GM12875 (cell line): ENCODE measurements around the gene AUP1.
A peak's percentile ranks its signal among the peaks of the same experiment; 100 is the strongest.

Source experiments
- H3K4me3 ChIP-seq: one replicate; pipeline ENCODE4 v1.5.1; 2011; ENCODE audit warnings: low read depth, low read length, control low read depth
- TF ChIP-seq, protein P1 (sequence below): IDR thresholded peaks from 2 replicates; pipeline ENCODE4 v1.5.1; 2011; ENCODE audit warnings: low read depth, mild to moderate bottlenecking, control low read depth, inconsistent platforms, low read length, moderate library complexity, borderline replicate concordance; ENCODE audit not compliant: insufficient read depth

The AUP1 gene

DNA sequence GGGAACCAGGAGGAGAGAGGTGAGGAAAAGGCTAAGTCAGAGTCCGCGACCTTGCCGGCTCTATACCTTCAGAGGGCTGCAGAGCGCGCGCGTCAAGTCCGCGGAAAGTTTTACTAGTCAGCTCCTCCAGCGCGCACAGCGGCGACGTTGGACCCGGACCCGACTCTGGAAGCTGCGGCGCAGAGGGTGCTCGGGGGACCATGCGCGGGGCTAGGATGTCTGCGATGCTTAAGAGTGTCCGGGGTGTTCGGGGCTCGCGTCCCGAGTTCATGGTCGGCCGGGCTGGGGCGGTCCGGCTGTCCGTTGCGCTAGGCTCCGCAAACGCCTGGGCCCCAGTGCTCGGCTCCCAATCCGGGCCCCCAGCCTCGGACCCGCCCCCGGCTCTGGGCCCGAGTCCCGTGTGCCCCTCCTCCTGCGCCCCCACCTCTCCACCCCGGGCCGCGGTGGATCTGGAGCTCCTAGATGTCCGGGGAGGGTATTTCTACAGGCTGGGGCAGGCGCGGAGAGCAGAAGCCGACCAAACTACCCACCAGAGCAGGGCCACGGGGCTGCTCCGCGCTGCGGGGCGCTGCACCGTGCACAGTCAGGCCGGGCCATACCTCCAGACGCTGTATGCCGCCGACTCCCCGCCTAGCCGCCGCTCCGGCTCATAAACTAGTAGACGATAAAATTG lies 30.1 kb downstream of the AUP1 start, which contains the start of gene LBX2:
LBX2 (minus strand) TSS at position 337 of the 673 bp plus-strand sequence; CDS start at position 271, 66 bp downstream.
- H3K4me3 ChIP-seq = peak within 1 kb of the TSS; percentile 26
- TF ChIP-seq, protein P1, sequence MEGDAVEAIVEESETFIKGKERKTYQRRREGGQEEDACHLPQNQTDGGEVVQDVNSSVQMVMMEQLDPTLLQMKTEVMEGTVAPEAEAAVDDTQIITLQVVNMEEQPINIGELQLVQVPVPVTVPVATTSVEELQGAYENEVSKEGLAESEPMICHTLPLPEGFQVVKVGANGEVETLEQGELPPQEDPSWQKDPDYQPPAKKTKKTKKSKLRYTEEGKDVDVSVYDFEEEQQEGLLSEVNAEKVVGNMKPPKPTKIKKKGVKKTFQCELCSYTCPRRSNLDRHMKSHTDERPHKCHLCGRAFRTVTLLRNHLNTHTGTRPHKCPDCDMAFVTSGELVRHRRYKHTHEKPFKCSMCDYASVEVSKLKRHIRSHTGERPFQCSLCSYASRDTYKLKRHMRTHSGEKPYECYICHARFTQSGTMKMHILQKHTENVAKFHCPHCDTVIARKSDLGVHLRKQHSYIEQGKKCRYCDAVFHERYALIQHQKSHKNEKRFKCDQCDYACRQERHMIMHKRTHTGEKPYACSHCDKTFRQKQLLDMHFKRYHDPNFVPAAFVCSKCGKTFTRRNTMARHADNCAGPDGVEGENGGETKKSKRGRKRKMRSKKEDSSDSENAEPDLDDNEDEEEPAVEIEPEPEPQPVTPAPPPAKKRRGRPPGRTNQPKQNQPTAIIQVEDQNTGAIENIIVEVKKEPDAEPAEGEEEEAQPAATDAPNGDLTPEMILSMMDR = no peak

DNA sequence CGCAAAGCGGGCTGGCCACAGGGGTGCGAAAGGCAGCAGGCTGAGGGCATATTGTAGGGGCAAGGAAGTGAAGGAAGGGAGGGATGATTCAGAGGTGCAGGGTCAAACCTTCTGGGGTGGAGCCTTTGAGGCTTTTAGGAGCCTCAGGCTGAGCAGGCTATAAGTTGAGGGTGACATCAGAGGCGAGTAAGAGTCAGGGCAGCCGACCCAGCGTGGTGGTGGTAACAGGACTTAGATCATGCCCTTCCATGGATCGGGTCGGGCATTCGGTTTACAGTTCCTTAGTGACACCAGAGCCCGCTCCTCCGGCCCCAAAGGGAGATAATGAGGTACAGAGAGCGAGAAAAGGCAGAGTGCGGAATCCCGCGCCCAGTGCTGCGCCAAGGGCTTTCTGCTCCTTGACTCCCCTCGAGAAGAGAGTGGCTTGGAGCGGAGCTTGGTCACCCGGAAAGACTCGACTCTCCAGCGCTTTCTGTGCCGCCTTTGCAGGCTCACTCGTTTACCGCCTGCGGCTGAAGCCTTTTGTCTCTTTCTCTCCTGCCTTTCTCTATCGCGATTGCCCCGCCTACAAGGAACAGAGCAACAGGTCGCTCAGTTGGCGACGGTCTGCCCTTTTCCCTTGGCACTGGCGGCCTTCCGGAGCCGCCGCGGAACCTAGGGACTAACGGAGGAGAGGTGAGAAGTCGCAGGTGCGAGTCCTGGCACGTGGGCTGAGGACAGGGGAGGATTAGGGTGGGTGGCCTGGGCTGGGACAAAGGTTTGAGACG lies 30.8 kb downstream of the AUP1 start:
- peak overlapping the region; percentile 26 for H3K4me3 ChIP-seq
- TF ChIP-seq, protein P1 = no peak

DNA sequence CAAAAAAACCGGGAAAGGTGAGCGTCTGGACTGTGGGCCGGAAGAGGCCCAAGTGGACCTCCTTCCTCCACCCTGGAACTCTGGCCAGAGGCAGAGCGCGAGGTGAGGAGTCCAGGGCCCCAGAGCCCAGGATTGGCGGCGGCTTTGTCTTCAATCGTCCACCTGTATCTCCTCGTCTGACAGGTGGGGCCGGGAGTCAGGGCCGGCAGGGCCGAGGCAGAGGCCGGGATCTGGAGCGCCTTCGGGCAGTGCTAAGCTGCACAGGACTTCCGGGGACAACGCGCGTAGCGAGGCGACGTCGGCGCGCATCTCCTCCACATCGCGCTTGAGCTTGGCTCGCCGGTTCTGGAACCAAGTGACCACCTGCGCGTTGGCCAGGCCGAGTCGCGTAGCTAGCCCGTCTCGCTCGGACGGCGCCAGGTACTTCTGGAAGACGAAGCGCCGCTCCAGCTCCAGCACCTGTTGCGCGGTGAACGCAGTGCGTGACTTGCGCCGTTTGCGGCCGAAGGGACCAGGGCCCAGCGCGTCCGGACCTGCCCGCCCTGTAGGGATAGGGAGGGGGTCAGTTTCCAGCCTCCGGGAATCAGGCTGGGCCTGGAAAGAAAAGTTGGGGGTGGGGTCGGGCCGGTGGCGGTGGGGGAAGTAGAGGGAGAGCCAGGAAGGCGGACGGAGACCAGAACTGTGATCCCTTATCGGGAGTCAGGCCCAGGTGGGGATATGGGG lies 31.6 kb downstream of the AUP1 start:
- peak overlapping the region; percentile 26 for H3K4me3 ChIP-seq
- TF ChIP-seq, protein P1 = no peak

DNA sequence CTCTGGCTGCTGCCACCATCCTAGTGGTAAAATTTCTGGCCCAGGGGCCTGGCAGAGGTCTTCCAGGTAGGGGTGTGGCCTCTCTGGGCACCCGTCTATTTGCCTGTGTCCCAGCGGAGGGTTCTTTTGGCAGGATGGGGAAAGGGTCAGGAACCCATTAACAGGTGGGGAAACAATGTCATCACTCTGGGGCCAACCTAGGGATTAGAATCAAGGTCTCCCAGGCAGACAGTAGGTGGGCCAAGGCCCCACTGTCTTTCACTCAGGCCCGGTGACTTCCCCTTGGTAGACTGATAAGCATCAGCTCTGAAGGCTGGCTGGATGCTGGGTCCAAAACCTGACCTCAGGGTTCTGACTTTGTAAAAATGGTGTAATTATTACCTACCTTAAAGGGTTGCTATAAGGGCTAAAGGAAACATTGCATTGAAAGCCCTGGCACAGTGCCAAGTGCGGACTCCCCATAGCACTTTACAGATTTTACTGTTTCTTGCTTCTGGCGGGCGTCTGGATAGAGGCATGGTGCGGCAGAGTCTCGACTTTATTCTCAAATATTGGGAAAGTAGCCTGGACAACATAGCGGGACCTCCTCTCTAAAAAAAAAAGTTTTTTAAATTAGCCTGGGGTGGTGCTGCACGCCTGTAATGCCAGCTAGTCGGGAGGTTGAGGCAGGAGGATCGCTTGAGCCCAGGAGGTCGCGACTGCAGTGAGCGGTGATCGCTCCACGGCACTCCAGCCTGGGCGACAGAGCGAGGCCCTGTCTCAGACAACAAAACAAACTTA lies 32.3 kb downstream of the AUP1 start:
- H3K4me3 ChIP-seq = no peak overlapping the region
- TF ChIP-seq, protein P1 = no peak

DNA sequence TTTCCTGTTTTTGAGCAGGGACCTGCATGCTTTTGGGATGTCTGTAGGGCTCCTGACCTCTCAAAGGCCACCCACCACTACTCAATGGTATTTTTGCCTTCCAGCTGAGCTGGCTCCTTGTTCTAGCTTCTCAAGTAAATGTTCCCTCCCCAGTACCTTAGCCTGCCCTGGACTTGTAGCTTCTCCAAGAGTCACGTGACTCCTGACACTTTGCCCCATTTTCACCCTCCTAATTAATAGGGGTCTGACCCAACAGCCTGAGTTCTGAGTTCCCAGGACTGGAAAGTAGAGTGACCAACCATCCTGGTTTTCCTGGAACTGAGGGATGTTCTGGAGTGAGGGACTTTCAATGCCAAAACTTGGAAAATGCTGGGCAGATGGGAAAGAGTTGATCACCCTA lies 34.1 kb downstream of the AUP1 start:
- no peak overlapping the region for H3K4me3 ChIP-seq
- TF ChIP-seq, protein P1 = no peak

DNA sequence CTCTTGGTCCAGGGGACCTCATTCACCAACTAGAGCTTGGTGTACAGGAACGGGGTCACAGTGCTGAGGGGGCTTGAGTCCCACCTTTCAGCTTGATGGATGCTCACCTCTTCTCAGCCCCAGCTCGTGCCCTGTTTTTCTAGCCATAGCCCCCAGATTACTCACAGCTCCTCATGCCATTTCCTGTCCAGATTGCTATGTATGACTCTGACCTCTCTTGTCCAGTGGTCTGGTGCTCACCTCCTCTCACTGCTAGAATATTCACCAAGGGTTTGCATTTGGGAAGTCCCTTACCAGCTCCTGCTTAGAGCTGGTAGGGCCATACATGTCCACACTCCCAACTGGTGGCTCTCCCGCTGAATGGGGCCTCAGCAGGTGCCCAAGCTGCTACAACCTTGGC lies 36.0 kb downstream of the AUP1 start:
- no peak overlapping the region for H3K4me3 ChIP-seq
- TF ChIP-seq, protein P1 = no peak
